SK-N-SH (cell line): ENCODE data around the gene NUP43. TPM values are rescaled to one million over a fixed set of nuclear protein-coding genes. Genes with fewer than 3 reads are reported as not detected.

Experiments
- CTCF ChIA-PET: fragments of 300-600, 350-600 bp; formaldehyde crosslinking; extraction: SDS; loops from one replicate; lab custom pipeline; 2021; lab: Yijun Ruan, JAX
- POLR2A ChIA-PET: fragments of 350-600 bp; sonication (Branson Sonifier 250); formaldehyde crosslinking; extraction: SDS; loops from one replicate; lab custom pipeline; 2020; ENCODE audit warnings: antibody characterized with exemption, inconsistent platforms; lab: Yijun Ruan, JAX
- DNase-seq: peaks from one replicate; pipeline ENCODE4 v3.0.0; 2012
- H2AFZ ChIP-seq: fragments of 200-600 bp; sonication (generic); 2 replicates; pipeline ENCODE4 v1.8.1; 2016; ENCODE audit warnings: antibody characterized with exemption, mild to moderate bottlenecking, low read depth
- H3F3A ChIP-seq: fragments of 200-600 bp; sonication (generic); replicated peaks from 2 replicates; pipeline ENCODE3; 2016; ENCODE audit warnings: antibody characterized with exemption, mild to moderate bottlenecking; ENCODE audit not compliant: insufficient read depth
- H3K27ac ChIP-seq, 2 experiments: fragments of 200-500 bp in 1 of 2; fragments of 200-600 bp in 1 of 2; sonication (Bioruptor generic) in 1 of 2; sonication (generic), shearing (Covaris generic) in 1 of 2; 2 replicates each; pipeline versions ENCODE4 v1.5.1 to v1.6.1; 2014 to 2016; ENCODE audit warnings: low read depth in 2 of 2, inconsistent platforms in 1 of 2, low read length in 1 of 2, mild to moderate bottlenecking in 1 of 2, mixed read lengths in 1 of 2
- H3K27me3 ChIP-seq: fragments of 200-600 bp; sonication (generic), shearing (Covaris generic); 2 replicates; pipeline ENCODE4 v1.6.1; 2016; ENCODE audit warnings: mixed run types; ENCODE audit not compliant: insufficient read depth
- H3K36me3 ChIP-seq, 2 experiments: fragments of 200-500 bp in 1 of 2; fragments of 200-600 bp in 1 of 2; sonication (Bioruptor generic) in 1 of 2; sonication (generic) in 1 of 2; replicated peaks in 1 of 2; 2 replicates each; pipeline versions ENCODE3 to v1.5.1; 2014 to 2016; ENCODE audit warnings: low read length in 1 of 2, mild to moderate bottlenecking in 1 of 2; ENCODE audit not compliant: insufficient read depth in 2 of 2, control insufficient read depth in 1 of 2
- H3K4me1 ChIP-seq, 2 experiments: fragments of 200-500 bp in 1 of 2; fragments of 200-600 bp in 1 of 2; sonication (Bioruptor generic) in 1 of 2; sonication (generic), shearing (Covaris generic) in 1 of 2; 2 replicates each; pipeline versions ENCODE4 v1.5.1 to v1.6.1; 2014 to 2016; ENCODE audit warnings: low read depth in 1 of 2, low read length in 1 of 2, mixed run types in 1 of 2; ENCODE audit not compliant: insufficient read depth in 2 of 2, control insufficient read depth in 1 of 2
- H3K4me2 ChIP-seq: fragments of 200-600 bp; sonication (generic), shearing (Covaris generic); 2 replicates; pipeline ENCODE4 v1.6.1; 2017; ENCODE audit warnings: mixed run types
- H3K4me3 ChIP-seq, 2 experiments: fragments of 200-500 bp in 1 of 2; fragments of 200-600 bp in 1 of 2; sonication (Bioruptor generic) in 1 of 2; sonication (generic), shearing (Covaris generic) in 1 of 2; 2 replicates each; pipeline versions ENCODE4 v1.5.1 to v1.8.1; 2014 to 2016; ENCODE audit warnings: low read depth in 2 of 2, inconsistent platforms in 1 of 2, low read length in 1 of 2, mild to moderate bottlenecking in 1 of 2, mixed read lengths in 1 of 2, moderate library complexity in 1 of 2
- H3K79me2 ChIP-seq: fragments of 200-600 bp; sonication (generic); 2 replicates; pipeline ENCODE4 v1.8.1; 2017; ENCODE audit warnings: mild to moderate bottlenecking; ENCODE audit not compliant: insufficient read depth
- H3K9ac ChIP-seq: fragments of 200-600 bp; sonication (generic); 2 replicates; pipeline ENCODE4 v1.6.1; 2017; ENCODE audit warnings: mixed run types
- H3K9me2 ChIP-seq: fragments of 200-600 bp; sonication (generic); 2 replicates; pipeline ENCODE4 v1.6.1; 2017; ENCODE audit warnings: mixed run types
- H3K9me3 ChIP-seq: fragments of 200-600 bp; sonication (generic); 2 replicates; pipeline ENCODE4 v1.6.1; 2017; ENCODE audit warnings: mixed run types, mild to moderate bottlenecking, moderate library complexity
- H4K20me1 ChIP-seq: fragments of 200-600 bp; sonication (generic); 2 replicates; pipeline ENCODE4 v1.6.1; 2017; ENCODE audit warnings: mild to moderate bottlenecking, mixed run types; ENCODE audit not compliant: insufficient read depth
- EP300 ChIP-seq, 2 experiments: IDR thresholded peaks; 2 replicates each; pipeline versions ENCODE4 v1.4.0 to v1.6.1; 2012; ENCODE audit warnings: borderline replicate concordance in 1 of 2, low read depth in 1 of 2, low read length in 1 of 2
- EZH2phosphoT487 ChIP-seq: fragments of 200-600 bp; sonication (generic); IDR thresholded peaks from 2 replicates; pipeline ENCODE4 v1.6.1; 2017; ENCODE audit warnings: low read depth, mixed run types, mild to moderate bottlenecking, antibody characterized with exemption, moderate library complexity, borderline replicate concordance
- FOSL2 ChIP-seq: IDR thresholded peaks from 2 replicates; pipeline ENCODE4 v1.4.0; 2012; ENCODE audit warnings: low read depth, mild to moderate bottlenecking, moderate library complexity, borderline replicate concordance
- GATA2 ChIP-seq: sonication (generic); formaldehyde crosslinking; IDR thresholded peaks from 2 replicates; pipeline ENCODE4 v1.5.0; 2020; ENCODE audit warnings: mild to moderate bottlenecking, missing genetic modification reagents
- IRF3 ChIP-seq: fragments of 150-350 bp; IDR thresholded peaks from 2 replicates; pipeline ENCODE4 v1.6.1; 2016; ENCODE audit warnings: mild to moderate bottlenecking, low read depth, low read length
- JUND ChIP-seq: IDR thresholded peaks from 2 replicates; pipeline ENCODE4 v1.4.0; 2012
- MEF2A ChIP-seq: IDR thresholded peaks from 2 replicates; pipeline ENCODE4 v1.4.0; 2012; ENCODE audit warnings: low read depth, borderline replicate concordance
- NFIC ChIP-seq: IDR thresholded peaks from 2 replicates; pipeline ENCODE4 v1.4.0; 2012; ENCODE audit warnings: borderline replicate concordance
- NRF1 ChIP-seq: IDR thresholded peaks from 2 replicates; pipeline ENCODE4 v1.6.1; 2012; ENCODE audit warnings: low read depth, mild to moderate bottlenecking, low read length
- POLR2AphosphoS5 ChIP-seq: IDR thresholded peaks from 2 replicates; pipeline ENCODE4 v1.6.1; 2012; ENCODE audit warnings: low read depth, low read length
- RCOR1 ChIP-seq: fragments of 150-350 bp; IDR thresholded peaks from 2 replicates; pipeline ENCODE4 v1.6.1; 2017; ENCODE audit warnings: antibody characterized with exemption, low read length
- RXRA ChIP-seq: IDR thresholded peaks from 2 replicates; pipeline ENCODE4 v1.4.0; 2012; ENCODE audit warnings: low read depth, mild to moderate bottlenecking, borderline replicate concordance
- SMC3 ChIP-seq: IDR thresholded peaks from 2 replicates; pipeline ENCODE4 v1.6.1; 2012; ENCODE audit warnings: low read depth, low read length, improper control_type of control experiment
- TAF1 ChIP-seq: IDR thresholded peaks from 2 replicates; pipeline ENCODE4 v1.6.1; 2012; ENCODE audit warnings: low read depth, mild to moderate bottlenecking, low read length, moderate library complexity, borderline replicate concordance
- TCF12 ChIP-seq: IDR thresholded peaks from 2 replicates; pipeline ENCODE4 v1.4.0; 2012
- USF1 ChIP-seq: IDR thresholded peaks from 2 replicates; pipeline ENCODE4 v1.4.0; 2012; ENCODE audit warnings: low read depth, borderline replicate concordance
- USF2 ChIP-seq: fragments of 150-350 bp; IDR thresholded peaks from 2 replicates; pipeline ENCODE4 v1.6.1; 2017; ENCODE audit warnings: antibody characterized with exemption, low read length, low read depth, borderline replicate concordance
- YY1 ChIP-seq: IDR thresholded peaks from 2 replicates; pipeline ENCODE4 v1.4.0; 2012; ENCODE audit warnings: low read depth, mild to moderate bottlenecking
- WGBS: methylation state at CpG from one replicate; pipeline ENCODE4 v1.1.6; 2017; ENCODE audit warnings: low lambda C conversion rate; 5-methylcytosine and 5-hydroxymethylcytosine counted together
- polyA plus RNA-seq, 3 experiments: library from polyadenylated mRNA; depleted of rRNA; stranded (reverse); fragments of >200 nt; gene quantifications; 2 replicates each; pipeline ENCODE4 v1.2.3, GENCODE V29; 2012
- TF ChIP-seq, protein P1 (sequence below): IDR thresholded peaks from 2 replicates; pipeline ENCODE4; 2012
- TF ChIP-seq, protein P2 (sequence below): IDR thresholded peaks from 2 replicates; pipeline ENCODE4 v1.6.1; 2012; ENCODE audit warnings: mild to moderate bottlenecking, low read depth, low read length, moderate library complexity

NUP43 gene
- polyA plus RNA-seq, 1 of the 3 experiments (the other 2 are of a cell fraction) = 10.1 TPM

- no peak for TF ChIP-seq RCOR1
- TF ChIP-seq, all 33 proteins: peak for 0
Measured at GRCh38 chr6:149763866-149764265, 17.5 kb upstream of the NUP43 start (continued).

- no peak overlapping the region for H2AFZ ChIP-seq
- H3K79me2 ChIP-seq = peaks cover 75% of the 10 kb centered on the region
- H3F3A ChIP-seq = peaks cover 35% of the 10 kb centered on the region
- 82% methylated on average over 1 of the region's 1 CpG for WGBS
- POLR2A ChIA-PET = no interaction called here
- H3K36me3 ChIP-seq = peaks cover 8 to 9% of the 10 kb centered on the region in 2 experiments
- DNase-seq = no peak
- H3K9me2 ChIP-seq = no peaks in the 10 kb centered on the region
- H4K20me1 ChIP-seq = peaks cover 6% of the 10 kb centered on the region; the same call in 1 of the 2 replicates
- H3K27ac ChIP-seq = peak overlapping the region in 1 of 2 experiments; percentile 48; a peak in 2 of 4 replicates
- H3K9ac ChIP-seq = no peak overlapping the region
- H3K27me3 ChIP-seq = no peaks in the 10 kb centered on the region
- H3K4me3 ChIP-seq = no peak overlapping the region
- H3K4me2 ChIP-seq = no peak overlapping the region
- no peaks in the 10 kb centered on the region for H3K9me3 ChIP-seq
- CTCF ChIA-PET = no interaction called here
- no peak for TF ChIP-seq EP300 (IDR thresholded peaks at IDR 0.05; ENCODE audit: borderline replicate concordance in 1 of 2, low read depth in 1 of 2, low read length in 1 of 2)
- peak; percentile 29; the same call in 1 of the 2 replicates for TF ChIP-seq NFIC
- TF ChIP-seq YY1 = no peak
- TF ChIP-seq EZH2phosphoT487 = no peak
- no peak for TF ChIP-seq TCF12
- H3K4me1 ChIP-seq = 0 out of 4 replicates have a peak, but pooled peaks cover 0 to 4% of the 10 kb centered on the region in 2 experiments
Measured at GRCh38 chr6:149761438-149761837, 15.1 kb upstream of the NUP43 start.

GRCh38 chr6:149756261-149756636 is 9.9 kb upstream of the NUP43 start:
- Histone ChIP-seq H3K9me2 (no peaks in the 10 kb centered on the region), H3K9ac (no peak overlapping the region), H3F3A (peaks cover 13% of the 10 kb centered on the region), H3K27me3 (no peaks in the 10 kb centered on the region), H3K9me3 (no peaks in the 10 kb centered on the region), H3K36me3 (peaks cover 0 to 6% of the 10 kb centered on the region in 2 experiments), H3K4me1 (no peaks in the 10 kb centered on the region), H3K4me2 (no peak overlapping the region), H2AFZ (no peak overlapping the region), H3K79me2 (peaks cover 93% of the 10 kb centered on the region), H4K20me1 (peaks cover 28% of the 10 kb centered on the region; the same call in 1 of the 2 replicates), H3K27ac (no peak overlapping the region), H3K4me3 (no peak overlapping the region)
- WGBS = 95% methylated on average over 7 of the region's 7 CpGs
- ChIA-PET POLR2A (no interaction called here), CTCF (no interaction called here)
- DNase-seq = no peak
- TF ChIP-seq TAF1 (no peak), JUND (no peak), USF1 (no peak), SMC3 (no peak), RXRA (no peak), TCF12 (no peak), FOSL2 (no peak), IRF3 (no peak), GATA2 (CRISPR knock-in tag) (no peak), NRF1 (no peak), MEF2A (no peak), USF2 (no peak), POLR2AphosphoS5 (no peak), RCOR1 (no peak)
- TF ChIP-seq, protein P1, sequence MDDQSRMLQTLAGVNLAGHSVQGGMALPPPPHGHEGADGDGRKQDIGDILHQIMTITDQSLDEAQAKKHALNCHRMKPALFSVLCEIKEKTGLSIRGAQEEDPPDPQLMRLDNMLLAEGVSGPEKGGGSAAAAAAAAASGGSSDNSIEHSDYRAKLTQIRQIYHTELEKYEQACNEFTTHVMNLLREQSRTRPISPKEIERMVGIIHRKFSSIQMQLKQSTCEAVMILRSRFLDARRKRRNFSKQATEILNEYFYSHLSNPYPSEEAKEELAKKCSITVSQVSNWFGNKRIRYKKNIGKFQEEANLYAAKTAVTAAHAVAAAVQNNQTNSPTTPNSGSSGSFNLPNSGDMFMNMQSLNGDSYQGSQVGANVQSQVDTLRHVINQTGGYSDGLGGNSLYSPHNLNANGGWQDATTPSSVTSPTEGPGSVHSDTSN = no peak
- TF ChIP-seq, protein P2, sequence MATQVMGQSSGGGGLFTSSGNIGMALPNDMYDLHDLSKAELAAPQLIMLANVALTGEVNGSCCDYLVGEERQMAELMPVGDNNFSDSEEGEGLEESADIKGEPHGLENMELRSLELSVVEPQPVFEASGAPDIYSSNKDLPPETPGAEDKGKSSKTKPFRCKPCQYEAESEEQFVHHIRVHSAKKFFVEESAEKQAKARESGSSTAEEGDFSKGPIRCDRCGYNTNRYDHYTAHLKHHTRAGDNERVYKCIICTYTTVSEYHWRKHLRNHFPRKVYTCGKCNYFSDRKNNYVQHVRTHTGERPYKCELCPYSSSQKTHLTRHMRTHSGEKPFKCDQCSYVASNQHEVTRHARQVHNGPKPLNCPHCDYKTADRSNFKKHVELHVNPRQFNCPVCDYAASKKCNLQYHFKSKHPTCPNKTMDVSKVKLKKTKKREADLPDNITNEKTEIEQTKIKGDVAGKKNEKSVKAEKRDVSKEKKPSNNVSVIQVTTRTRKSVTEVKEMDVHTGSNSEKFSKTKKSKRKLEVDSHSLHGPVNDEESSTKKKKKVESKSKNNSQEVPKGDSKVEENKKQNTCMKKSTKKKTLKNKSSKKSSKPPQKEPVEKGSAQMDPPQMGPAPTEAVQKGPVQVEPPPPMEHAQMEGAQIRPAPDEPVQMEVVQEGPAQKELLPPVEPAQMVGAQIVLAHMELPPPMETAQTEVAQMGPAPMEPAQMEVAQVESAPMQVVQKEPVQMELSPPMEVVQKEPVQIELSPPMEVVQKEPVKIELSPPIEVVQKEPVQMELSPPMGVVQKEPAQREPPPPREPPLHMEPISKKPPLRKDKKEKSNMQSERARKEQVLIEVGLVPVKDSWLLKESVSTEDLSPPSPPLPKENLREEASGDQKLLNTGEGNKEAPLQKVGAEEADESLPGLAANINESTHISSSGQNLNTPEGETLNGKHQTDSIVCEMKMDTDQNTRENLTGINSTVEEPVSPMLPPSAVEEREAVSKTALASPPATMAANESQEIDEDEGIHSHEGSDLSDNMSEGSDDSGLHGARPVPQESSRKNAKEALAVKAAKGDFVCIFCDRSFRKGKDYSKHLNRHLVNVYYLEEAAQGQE = no peak
